COLO668 (cell line): ENCODE data around the gene SESN1.
A peak's percentile ranks its signal among the peaks of the same experiment; 100 is the strongest.

Experiments used
- DNase-seq: peaks from one replicate; lab custom pipeline; 2025; ENCODE audit not compliant: unreplicated experiment; lab: John Stamatoyannopoulos, UW

Gene SESN1

DNA sequence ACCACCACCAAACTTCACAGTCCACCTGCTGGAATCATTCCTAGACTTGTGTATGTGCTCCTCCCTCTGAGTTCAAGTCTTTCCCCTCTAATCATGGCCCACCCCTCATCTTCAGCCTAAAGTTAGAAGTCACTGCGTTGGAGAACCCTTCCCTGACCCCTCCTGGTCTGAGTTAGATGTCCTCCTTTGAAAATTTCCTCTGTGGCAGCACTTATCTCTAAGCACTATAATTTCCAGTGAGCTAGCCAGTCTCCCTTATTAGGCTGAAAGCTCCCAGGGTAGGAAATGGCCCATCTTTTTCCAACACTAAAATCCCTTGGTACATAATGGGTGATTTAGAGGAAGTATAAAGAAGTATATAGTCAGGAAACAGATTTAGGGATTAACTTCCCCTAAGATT is 63.2 kb downstream of the SESN1 start:
- DNase-seq, result no peak

- no peak for DNase-seq
Observed at GRCh38 chr6:109029313-109029712, 65.3 kb downstream of the SESN1 start.

GRCh38 chr6:109028439-109028838 is 66.2 kb downstream of the SESN1 start:
- no peak for DNase-seq

GRCh38 chr6:109027964-109028363 is 66.7 kb downstream of the SESN1 start:
- DNase-seq, result no peak

DNA sequence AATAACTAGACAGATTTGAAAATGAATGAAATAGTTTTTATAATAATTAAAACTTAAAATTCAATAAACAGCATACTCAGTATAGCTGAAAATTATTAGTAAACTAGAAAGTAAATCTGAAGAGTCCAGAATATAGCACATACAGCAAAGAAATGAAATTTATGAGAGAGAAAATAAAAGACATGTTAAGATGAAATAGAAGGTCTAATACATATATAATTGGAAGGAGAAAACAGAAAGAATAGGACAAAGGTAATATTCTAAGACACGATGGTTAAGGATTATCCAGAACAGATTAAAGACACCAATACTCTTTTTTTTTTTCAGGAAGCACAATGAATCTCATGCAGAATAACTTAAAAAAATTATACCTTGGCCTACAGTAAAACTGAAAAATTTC is 69.0 kb downstream of the SESN1 start:
- no peak for DNase-seq

DNA sequence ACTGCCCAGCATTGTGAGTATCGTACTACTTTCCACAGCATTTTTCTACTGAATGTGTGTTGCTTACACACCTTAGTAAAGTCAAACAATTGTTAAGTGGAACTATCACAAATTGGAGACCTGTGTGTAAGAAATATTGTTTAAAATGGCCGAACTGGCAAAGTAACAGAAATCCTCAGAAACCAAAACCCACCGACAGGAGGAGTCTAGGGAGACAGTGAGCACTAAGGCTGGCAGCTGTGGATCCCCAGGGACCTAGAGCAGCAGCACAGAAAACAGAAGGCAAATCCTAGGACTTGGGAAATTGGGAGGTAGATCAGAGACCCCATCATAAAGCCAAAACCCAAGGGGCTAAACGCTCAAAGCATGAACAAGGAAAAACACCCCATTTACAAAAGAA is 69.9 kb downstream of the SESN1 start:
- DNase-seq, result no peak

- DNase-seq, result no peak
Observed at GRCh38 chr6:109024368-109024767, 70.3 kb downstream of the SESN1 start.

GRCh38 chr6:109023356-109023925 is 71.2 kb downstream of the SESN1 start:
- no peak for DNase-seq

DNA sequence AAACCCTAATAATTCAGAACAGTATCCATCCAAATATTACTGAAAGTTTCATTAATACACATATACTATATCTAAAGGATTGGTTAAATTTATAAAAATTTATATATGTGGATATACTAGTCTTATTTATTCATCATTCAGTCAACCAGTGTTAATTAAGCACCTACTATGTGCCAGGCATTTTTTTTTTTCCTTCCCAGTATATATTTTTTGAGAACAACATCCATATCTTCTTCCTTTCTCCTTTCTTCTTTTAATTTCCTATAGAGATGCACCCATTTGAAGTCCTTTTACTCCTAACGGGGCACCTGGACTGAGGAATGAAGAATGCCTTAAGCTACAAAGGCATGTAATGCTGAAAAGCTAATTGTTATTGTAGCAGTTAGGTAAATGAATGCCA is 72.8 kb downstream of the SESN1 start:
- no peak for DNase-seq

DNA sequence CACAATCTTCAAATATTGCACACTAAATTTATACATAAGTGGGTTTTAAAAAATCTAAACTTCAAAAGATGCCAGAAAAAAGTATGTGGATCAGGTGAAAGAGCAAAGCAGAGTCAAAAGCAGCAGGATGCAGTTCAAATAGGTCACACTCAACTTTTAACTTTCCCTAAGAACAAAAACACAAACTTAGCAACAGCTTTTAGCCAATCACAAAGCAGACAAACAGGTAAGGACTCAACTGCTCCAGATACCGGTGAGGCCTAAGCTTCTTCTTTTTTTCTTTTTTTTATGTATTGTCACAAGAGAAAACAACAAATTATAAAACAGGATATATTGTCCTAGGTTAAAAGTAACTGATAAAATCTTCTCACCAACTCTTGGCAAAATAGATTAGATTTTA is 74.7 kb downstream of the SESN1 start:
- DNase-seq, result no peak

GRCh38 chr6:109015176-109015575 is 79.5 kb downstream of the SESN1 start:
- no peak for DNase-seq

DNA sequence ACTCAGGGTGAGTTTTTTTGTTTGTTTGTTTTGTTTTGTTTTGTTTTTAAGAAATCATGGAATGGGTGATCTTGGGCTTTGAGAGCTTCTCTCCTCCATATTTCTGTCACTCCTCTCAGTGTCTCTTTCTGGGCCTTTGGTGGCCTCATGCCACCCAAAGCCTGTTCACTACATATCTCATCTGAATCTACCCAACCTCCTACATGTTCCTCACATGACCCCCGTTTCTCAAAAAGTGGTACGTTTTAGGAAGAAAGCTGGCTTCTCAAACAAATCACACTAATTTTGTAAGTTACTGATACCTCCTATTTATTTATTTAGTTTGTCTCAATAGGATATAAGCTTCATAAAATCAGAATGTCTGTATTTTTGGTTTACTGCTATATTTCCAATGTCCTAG is 80.0 kb downstream of the SESN1 start:
- DNase-seq, result no peak

DNA sequence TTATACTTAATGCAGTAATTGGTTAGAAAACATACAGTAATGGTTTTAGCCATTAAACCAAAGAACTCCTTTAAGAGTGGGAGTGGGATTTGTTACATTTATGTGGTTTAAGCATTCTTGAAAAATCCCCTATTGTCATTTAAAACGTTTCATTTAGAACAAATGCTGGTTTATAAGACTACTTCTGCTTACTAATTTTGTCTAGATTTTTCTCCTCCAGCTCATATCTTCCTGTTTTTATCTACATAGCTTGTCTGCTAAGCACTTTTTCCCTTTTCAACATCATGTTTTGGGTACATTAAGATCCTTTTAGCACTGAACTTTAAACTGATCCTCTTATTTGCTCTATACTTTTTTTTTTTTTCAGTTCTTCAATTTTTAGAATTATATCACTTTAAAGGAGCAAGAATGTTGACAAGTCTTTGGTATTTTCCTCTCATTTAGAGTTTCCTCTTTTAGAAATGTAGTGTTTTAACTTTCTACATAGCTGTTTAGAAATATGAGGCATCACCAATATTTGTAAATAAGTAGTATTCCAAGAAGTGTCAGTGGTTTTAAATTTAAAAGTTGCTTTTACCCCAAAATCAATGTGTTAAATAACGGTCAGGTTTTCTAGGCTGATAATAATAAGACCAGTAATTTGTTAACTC is 80.9 kb downstream of the SESN1 start:
- no peak for DNase-seq

- no peak for DNase-seq
Observed at GRCh38 chr6:109010705-109011102, 83.9 kb downstream of the SESN1 start.

DNA sequence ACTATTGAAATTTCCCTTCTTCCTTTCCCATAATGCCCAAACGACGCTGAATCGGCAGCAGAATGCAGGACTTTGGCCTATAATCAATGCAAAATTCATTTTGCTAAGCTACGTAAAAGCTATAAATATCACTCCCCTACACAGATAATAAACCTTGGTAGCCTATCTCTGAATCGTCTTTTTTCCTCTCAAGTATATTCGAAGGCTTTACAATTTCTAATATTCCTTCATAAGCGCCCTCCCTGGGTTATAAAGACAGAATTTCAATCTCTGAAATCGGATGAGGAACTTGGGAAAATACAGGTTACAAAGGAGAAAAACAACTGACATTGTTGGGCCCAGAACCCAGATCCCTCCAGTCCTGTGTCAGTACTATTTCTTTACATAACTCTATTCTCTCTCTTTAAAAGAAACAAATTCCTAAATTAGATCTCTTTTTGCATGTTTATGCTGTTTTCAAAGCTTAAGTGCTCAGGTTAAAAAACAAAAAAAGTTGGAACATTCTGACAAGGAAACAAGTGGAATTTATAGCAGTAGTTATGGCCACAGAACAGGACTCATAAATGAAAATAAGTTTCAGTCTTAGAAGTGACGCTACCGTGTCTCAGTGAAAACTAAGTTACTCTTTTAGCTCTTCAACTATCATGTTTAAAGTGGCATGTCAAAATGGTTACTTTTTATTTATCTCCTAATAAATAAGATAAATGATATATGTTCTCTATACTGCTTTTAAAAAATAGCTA is 84.5 kb downstream of the SESN1 start:
- DNase-seq, result no peak

- DNase-seq, result peak; percentile 95
Observed at GRCh38 chr6:109009236-109009961, 85.2 kb downstream of the SESN1 start.

DNA sequence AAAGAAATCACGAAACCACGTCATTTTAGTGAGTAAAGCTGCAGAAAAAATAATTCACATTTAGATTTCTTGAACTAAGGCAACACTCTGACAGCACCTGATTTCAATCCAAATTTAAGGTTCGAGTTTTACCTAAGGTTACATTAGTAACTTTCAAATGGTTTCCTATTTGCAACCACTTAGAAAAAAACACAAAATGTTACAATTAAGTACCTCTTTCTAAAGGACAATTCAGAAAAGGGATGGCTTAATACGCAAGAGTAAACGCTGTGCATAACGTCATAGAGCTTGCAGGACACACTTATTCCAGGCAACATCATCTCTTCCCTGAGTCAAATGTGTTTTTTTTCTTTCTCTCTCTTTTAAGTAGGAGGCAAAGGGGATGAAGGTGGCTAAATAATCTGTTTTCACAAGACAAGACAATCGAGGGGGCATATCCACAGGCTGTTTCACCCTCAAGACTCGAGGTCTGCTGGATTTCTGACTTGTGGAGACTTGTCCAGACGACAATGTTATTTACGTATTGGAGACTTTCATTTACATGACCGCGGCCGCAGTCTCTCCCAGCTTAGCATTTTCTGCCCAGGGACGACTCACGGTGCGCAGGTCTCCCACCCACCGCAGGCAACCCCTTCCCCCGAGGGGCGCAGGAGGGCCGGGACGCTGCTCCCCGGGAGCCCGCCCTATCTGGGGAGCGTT is 86.0 kb downstream of the SESN1 start:
- peak; percentile 46 for DNase-seq

DNA sequence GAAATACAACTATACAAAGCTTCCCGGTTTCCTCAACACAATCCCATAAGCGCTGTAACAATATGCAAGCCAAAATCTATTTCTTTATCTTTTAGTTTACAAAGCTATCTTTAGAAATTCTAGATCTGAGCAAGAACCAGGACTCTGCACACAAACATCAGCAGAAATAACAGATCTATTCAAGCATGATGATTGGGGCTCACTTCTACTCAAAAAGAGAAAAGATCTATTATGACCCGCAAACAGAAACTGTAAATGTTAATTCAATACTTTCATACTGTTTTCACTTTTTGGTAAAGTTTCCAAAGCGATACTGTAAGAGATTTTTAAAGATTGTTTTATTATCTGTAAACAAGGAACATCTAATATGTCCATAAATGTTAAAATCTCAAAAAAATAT is 86.6 kb downstream of the SESN1 start:
- DNase-seq, result no peak

- no peak for DNase-seq
Observed at GRCh38 chr6:109007521-109007920, 87.1 kb downstream of the SESN1 start.

DNA sequence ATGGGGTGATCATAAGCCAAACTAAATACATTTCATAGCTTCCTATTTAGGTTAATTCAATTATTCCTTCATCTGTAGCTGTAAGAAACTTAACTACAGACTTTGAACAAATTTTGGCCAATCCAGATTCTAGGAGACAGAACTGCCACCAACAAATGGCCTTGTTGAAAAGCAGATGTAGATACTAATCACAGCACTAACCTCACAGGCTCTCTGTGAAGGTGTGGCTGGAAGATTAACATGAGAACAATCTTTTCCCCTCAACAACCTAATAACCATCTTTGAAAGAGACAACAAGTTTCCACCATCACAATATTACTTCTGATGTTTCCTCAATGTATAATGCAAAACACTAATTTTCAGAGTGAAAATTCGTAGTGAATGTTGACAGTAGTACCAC is 87.8 kb downstream of the SESN1 start:
- no peak for DNase-seq

GRCh38 chr6:109002882-109003281 is 91.8 kb downstream of the SESN1 start:
- DNase-seq, result no peak
